Measurements from ENCODE around the gene FAM13C.

DNA sequence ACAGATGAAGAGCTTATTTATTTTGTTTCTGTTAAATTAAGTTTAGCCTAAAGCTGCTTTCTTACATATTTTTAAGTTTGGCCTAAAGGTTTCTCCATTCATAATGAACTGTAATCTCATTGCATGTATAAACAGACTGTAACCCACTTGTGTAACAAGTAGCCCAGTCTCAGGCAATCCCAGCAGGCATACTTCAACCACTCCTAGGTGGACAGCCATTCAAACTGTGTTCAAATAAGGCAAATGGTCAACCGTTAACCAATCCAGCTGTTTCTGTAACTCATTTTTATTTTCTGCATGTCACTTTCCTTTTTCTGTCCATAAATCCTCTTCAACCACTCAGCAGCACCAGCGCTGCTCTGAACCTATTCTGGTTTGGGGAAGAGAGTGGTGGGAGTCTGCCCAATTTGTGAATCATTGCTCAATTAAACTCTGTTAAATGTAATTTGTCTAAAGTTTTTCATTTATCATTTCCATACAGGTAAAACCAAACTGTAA, 150.0 kb downstream of the FAM13C start:
- TF ChIP-seq CTCF (IDR thresholded peaks at IDR 0.05) (no peak), POLR2A (IDR thresholded peaks at IDR 0.05; ENCODE audit: low read depth) (no peak), POLR2AphosphoS5 (IDR thresholded peaks at IDR 0.05) (no peak), EP300 (IDR thresholded peaks at IDR 0.05) (no peak)

Data from esophagus muscularis mucosa (tissue), 4 donors.